Ureter (tissue), 1 donor: ENCODE data around the gene RENBP. TPM values are rescaled to one million over a fixed set of nuclear protein-coding genes. Genes with fewer than 3 reads are reported as not detected.
A peak's percentile ranks its signal among the peaks of the same experiment; 100 is the strongest.

Experiments used
- DNase-seq: peaks from one replicate; pipeline ENCODE4 v3.0.0-alpha.2; 2020; ENCODE audit warnings: low spot score
- total RNA-seq: library from RNA; stranded (reverse); gene quantifications from one replicate; pipeline ENCODE4 v1.2.4, GENCODE V29; 2023
- donor health status: DM: yes; HTN: yes; CAD: no.

The RENBP gene
- total RNA-seq, 1 donor from 2014 or later = 7.4 TPM

DNA sequence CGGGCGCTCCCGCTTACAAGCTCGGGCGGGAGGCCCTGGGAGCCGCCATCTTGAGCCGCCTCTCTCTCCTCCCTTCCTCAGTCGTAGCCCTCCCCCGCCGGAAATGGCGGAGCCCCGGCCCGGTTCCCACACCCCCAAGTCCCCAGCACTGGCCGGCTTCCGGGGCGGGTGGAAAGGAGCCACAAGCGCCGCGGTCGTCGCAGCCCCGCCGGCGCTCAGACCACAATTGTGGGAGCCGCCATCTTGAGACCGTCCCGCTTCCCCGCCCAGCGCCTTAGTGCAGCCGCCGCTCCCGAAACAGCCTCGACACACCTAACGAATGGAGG lies 26.6 kb upstream of the RENBP start:
- peak; percentile 94 for DNase-seq

DNA sequence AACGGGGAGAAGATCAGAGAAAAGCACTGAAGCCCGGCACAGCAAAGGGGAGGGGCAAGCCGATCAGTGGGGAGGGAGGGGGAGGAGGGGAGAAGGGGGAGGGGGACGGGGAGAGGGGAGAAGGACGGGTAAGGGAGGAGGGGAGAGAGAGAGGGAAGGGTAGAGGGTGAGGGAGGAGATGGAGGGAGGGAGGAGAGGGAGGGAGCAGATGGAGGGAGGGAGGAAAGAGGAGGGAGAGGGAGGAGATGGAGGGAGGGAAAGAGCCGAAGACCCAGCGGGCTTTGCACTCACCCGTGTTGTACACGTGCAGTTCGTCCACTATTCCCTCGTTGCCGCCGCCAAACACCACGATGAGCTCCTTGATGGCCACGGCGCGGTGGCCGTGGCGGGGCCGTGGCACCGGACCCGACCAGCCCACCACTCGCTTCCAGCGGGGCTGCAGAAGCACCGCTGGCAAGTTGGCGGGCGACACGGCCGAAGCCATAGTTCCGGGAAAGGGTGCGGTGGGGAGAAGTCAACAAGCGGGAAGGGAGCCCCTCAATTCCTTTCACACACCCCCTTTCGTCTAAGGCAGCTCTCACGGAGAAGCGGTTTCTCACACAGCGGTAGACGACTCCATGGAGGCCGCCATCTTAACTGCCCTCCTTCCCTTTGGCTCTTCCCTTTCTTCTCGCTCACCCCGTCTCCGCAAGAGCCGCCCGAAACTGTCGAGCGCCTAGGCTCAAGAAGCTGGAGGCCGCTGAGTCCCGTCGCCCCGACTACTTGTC lies 26.1 kb upstream of the RENBP start:
- DNase-seq = peak; percentile 73

DNA sequence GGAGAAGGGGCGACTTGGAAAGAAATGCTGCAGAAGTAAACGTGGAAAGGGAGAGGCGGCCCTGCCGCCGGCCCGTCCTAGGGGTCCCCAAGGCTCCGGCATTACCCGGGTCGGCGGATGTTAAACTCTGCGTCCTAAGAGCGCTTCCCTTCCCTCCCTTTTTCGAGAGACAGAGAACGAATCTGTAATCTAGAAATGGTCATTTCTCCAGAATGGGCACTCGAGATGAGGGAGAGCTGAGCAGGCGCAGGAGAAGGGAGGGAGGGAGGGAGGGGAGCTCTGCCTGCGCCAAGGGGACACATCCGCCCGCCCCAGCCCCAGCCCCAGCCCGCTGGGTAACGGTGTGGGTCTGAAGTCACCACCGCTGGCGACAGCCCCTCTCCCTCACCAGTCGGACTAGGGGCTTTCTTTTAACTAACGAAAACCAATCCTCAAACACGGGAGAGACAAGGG lies 25.5 kb upstream of the RENBP start:
- DNase-seq = no peak

DNA sequence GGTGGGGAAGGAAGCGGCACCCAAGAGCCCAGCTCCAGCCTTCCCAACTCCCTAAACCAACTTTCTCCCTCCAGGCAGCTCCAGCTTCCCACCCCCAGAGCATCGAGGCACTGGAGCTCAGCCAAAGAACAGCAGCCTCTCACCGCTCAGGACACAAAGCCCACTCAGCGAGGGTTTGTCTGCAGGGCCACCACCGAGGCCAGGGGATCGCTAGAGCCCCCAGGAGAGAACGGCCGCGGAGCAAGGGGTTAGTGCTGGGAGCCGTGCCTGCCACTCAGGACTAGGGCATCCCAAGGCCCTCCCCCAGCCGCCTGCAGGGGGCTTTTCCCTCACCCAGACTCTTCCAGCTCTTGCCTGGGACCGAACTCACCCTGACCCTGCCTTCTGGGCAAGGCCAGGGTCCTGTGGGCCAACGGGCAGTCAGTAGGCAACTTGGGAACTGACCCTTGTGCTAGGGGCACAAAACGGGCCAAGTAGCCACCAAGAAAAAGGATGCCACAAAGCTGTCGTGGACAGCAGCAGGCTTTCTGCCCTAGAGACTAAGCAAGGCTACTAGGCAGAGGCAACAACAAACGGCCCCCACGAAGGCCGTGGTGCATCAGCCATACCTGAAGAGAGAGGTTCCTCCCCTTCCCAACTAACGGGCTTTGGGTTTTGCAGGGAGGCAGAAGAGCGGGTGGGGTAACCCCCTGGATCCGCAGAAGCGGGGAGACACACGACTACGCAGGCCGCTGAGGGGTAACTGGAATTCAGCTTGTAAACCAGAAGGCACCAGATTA lies 24.9 kb upstream of the RENBP start:
- DNase-seq = no peak

DNA sequence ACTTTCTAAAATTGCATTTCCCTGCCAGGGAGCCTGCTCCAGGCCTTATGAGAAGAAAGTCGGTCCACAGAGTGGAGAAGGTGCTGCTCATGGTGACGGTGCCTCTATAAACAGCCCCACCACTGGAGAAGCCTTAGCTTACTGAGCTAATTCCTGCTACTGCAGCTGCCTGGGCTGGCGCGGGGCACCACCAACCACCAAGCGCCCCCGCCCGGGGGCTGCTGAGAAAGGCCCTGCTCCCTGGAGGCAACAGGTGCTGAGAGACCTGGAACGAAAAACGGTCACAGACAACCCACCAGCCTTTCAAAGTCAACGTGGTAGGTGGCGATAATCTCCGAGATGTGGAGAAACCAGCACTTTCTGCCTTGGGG lies 24.3 kb upstream of the RENBP start:
- DNase-seq = no peak

DNA sequence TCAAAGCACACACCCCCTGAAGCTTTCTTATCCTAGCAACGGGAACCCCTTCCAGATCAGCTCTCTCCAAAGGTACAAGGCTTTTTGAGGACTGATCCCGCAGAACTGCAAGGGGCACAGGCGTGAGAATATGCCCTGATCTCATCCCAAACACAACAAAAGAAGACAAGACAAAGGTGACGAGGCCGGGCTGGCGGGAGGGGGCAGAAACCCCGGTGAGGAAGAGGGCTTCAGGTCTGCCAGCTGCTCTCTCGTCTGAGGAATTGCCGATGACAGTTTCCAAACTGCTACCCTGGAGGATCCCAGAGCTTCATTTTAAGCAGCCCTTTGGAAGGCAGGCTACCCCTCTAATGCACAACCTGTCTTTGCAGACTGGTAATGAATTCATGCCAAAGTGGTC lies 23.8 kb upstream of the RENBP start:
- no peak for DNase-seq

DNA sequence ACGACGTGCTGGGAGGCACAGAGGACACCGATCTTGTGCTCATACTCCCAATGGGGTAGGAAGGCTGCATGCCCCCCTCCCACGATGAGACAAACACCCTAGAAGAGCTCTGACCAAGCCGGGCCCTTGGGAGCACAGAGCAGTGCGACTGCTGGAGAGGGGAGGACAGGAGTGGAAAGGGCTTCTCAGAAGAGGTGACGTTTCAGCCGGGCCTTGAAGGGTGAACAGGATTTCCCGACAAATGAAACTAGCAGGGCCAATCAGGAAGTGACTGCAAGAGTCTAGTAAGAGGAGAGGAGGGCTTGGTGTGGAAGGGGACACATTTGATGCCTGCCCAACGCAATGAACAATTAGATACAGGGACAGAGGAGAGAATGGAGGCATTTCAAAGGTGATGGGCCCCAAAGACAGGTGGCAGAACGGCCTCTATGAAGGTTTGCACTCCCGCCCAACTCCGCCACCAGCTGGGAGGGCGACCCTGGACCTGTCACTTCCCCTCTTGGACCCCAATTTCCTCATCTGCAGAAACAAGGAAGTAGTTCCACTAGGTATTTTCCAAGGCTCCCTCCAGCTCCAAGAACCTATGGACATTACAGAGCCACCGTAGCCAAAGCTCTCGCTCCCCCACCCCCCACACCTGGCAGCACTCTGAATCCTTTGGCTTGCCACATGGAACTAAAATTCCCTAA lies 23.2 kb upstream of the RENBP start:
- no peak for DNase-seq

DNA sequence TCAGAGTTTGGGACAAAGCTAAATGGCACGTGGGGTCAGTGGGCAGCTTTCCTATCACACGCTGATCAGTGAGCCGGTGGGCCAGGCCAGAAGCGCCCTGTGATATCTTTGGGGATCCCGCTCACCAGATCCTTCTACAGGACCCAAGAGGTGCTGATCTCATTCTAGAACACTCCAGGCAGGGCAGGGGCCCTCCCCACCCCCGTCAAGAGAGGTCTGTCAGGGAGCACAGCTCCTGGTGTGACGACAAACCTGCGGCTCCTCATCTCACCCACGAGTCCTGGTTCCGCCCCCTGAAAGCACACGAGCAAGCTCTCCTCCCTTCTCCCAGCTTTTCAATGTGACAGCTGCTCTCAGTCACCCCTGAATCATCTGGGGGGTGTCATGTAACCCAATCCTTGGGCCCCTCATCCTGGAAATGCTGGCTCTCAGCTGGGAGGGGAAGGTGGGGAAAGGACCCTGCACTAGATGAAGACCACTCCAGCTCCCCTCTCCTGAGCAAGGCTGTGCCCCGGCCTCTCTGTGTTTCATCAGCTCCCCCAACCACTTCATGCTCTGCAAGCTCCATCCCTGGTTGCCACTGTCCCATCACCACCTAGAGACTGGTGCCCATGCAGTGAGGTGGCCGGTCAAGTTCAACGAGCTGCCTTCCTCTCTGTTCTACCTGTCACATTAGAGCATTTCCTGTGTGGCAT lies 22.5 kb upstream of the RENBP start:
- no peak for DNase-seq

DNA sequence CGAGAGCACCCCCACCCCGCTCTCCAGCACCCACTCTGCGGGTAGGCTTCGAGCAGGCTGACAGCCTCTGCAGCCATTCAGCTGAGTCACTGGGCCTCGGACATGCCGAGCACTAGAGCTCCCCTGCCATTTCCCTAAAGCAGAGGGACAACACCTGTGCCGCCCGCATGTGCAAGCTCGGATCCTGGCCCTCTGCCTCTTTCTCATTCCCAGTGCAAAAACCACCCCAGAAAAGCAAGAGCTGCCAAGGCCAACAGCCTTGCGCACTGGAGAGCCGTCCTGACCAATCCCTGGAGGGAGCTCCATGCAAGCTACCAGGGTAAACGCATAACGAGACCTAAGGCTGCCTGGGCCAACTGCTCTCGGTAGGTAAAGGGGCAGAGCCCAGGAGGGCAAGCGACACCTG lies 21.8 kb upstream of the RENBP start:
- DNase-seq = no peak

DNA sequence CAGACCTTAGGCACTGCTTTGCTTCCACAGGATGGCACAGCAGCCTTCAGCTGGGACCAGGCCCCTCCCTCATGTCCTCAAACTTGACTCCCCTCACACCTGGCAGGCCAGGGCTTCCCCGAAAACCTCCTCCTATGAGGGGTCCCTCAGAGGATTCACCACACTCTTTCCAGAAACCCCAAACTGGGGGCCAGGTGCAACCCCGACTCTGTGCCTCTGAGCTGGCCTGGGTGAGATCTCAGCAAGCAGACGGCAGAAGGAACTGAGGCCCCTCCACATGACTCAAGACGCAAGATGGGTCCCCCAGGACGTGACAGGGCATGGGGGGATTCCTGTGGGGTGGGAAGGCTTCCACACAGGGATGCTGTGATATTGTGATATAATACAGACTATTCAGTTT lies 21.0 kb upstream of the RENBP start:
- no peak for DNase-seq

DNA sequence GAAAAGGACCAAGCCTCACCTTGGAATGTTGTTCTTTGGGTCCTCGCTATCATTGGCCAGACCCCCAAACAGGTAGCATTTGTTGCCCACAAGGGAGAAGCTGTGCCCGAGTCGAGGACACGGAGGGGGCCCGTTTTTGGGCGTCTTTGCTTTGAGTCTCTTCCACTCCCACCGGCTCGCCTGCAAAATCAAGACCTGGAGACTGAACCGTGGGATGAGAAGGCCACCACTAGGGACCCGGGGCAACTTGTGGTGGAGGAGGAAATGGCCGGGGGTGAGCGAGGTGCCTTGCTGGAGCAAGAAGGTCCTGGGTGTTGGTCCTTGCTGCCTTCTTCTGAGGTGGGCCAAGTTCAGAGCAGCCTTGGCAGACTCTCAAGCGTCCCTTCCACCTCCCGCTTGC lies 19.7 kb upstream of the RENBP start:
- DNase-seq = no peak

DNA sequence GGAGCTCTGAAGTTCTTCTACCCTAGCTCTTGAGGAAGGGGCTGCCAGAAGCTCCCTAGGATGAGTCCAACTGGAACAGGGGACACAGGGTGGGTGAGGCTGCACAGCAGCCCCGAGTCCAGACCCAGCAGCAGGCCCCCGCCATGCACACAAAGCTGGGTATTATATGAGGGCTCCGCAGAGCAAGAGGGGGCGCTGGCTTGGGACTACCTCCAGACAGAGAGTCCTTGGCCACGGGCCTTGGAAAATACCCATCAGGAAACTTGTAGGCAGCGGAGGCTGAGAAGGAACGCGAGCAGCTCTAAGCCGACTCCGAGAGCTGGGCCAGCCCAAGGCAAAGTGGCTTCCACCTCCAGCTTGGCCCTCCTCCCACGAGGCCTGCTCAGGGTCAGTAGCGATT lies 19.1 kb upstream of the RENBP start:
- no peak for DNase-seq

DNA sequence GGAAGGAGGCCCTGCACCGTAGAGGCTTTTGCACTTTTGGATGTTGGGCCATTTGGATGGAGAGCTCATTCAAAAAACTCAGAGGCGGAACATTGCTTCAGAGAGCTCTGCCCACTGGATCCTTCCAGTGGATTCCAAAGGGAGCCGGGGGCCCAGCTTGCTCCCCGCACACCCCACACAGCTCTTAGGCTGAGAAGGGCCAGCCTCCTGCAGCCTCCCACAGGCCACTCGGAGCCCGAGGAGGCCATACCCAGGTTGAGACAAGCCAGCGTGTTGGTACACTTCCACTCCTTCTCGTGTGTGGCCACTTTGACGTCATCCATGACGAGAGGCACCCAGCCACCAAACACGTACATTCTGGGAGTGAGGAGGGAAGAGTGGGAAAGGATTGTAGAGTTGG lies 16.8 kb upstream of the RENBP start:
- no peak for DNase-seq

DNA sequence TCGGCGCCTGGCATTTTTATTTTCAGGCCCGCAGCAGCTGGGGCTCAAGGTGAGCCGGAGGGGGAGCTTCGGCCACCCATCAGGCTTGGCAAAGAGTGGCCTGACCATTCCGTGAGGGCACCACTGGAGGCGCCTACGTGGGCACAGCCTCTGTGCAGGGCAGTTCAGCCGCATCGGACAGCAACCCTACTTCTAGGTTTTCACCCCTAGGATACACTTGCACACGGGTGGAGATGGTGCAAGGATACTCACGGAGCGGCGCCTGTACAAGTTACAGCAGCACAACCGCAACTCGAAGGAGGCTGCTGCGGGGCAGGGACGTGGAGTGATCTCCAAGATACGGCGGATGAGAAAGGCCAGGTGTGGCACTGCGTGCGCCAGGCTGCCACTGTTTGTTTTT lies 16.3 kb upstream of the RENBP start:
- no peak for DNase-seq

DNA sequence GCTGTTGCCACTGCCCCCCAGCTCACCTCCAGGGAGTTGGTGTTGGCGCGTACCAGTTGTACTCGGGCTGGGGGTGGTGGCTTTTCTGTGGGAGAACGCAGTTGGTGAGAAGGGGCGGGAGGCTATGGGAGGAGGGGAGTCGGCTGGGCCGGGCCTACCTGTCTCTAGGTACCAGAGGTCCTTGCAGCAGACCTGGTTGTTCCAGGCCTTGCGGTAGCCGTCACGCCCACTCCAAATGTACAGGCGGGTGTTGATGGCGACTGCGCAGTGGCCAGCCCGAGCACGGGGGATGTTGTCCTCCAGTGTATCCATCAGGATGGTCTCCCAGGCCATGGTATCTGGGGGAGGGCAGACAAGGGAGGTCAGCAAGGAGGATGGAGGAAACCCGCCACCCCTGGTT lies 15.6 kb upstream of the RENBP start:
- DNase-seq = no peak

DNA sequence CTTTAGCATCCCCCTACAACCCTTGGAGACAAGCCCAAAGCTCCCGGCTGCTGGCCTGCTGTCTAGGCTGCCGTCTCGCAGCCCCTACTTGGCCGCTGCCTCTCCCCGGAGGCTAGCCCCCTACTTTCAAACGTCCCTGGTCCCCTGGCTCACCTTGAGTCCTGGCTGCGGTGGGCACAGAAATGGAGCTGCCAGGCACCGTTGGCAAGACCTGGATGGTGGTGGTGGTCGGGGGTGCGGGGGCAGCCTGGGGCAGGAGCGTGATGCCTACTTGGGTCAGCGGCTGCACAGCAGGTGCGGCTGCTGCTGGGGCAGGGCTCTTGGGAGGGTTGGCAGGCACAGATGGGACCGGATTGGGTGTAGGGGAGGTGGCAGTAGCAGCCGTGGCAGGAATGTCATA lies 15.2 kb upstream of the RENBP start:
- no peak for DNase-seq

DNA sequence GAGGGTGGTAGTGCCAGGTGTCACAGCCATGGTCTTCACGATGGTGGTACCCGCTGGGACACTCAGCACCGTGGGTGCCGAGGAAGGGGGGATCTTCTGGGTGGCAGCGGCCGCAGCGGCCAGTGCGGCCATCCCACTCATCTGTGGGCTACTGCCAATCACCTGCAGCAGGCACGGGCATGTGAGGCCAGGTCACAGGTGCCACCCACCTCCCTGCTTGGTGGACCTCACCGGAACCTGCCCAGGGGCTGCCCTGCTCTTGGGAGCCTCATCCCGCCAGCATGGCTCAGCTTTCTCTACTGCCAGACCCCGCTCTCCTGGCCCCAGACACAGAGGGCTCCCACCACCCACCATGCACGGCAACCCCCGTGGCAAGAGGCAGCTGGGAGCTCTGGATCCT lies 14.2 kb upstream of the RENBP start:
- no peak for DNase-seq

DNA sequence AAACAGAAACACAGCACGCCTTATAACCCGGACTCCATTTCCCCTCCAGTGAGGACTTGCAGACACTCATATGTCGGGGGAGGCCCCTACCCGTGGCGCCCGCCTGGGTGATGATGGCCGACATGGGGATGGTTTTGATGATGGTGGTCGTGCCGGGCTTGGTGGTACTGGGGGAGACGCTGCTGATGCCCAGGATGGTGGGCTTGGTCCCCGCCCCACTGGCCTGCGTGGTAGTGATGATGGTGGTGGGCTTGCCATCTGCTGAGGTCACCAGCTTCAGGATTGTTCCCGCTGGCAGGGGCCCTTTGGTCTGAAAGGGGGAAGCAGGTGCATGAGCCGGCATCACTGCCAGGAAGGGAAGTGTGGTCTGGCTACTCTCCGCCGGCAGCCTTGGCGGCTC lies 12.8 kb upstream of the RENBP start:
- no peak for DNase-seq

DNA sequence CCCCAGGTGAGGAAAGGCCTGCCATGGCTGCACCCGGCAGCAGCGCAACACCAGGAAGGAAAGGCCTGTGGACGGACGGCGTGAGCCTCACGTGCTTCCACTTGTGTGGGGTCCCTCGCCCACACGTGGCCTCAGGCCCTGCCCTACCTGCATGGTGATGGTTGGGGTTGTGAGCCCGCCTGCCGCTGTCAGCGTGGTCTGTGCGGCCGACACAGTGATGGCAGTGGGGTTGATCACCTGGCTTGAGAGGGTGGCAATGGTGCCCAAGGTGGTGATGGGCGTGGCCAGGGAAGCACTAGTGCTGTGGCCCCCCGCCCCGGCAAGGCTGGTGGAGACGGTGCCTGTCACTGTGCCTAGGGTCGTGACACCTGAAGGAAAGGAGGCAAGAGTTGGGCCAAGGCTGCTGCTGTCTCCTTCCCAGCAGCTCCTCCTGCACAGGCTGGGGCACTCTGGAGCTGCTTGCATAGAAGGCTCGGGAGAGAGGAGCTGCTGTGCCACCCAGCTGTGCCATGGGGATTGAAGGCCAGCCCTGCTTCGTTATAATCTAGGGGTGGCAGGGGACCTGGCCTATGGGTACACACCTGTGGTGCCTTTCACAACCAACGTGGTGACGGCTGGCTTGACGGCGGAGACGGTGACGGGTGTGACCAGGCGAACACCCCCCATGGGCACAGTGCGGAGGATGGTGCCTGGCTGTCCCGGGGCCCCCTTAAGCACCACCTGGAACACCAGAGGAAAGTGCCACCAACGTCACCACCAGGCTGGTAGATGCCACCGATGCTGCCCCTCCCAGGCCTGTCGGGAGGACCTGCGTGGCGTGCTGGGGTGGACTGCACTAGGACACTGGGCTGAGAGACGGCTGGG lies 11.8 kb upstream of the RENBP start:
- DNase-seq = no peak

DNA sequence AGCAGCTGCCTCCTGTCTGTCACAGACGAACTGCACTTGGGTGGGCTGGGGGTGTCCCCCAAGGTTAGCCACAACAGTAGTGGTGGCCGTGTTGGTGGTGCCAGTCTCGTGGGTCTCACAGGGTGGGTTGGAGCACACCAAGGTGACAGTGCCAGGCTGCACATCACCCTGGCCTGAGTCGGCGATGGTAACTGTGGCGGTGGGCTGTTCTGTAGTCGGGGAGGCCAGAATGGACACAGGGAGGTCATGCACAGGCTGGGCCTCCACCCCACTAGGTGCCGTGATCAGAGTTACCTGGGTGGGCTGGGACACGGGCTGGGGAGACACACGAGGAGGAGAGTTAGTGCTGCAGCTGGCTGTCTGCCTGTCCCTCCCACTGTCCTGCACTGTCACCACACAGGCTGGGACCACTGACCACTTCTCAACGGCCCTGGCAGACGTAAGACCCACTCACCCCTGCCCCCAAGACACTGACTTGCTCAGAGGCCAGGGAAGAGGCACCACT lies 10.8 kb upstream of the RENBP start:
- DNase-seq = no peak

DNA sequence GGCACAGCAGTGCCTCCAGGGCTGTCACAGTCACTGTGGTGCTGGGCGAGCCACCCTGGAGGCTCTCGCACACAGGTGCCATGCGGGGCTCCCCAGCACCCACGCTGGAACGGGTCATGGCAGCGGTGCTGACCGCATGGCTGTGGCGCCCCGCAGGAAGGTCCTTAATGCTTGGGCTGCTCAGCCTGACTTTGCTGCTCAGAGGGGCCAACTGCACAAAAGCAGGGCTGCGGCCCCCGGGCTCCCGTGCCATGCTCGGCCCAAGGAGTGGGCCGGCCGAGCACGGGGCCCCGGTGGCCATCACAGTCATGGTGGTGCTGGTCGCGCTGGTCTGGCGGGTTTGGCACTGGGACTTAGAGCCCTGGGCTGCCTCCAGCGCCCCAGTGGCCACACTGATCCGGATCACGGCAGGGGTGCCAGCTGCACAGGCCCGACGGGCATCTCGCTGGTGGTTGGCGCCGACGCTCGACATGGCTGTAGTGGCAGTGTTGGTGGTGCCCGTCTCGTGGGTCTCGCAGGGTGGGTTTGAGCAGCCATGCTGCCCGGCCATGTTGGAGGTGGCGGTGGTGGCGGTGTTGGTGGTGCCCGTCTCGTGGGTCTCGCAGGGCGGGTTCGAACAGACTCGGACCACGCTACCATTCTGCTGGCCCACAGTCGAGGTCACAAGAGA lies 10.2 kb upstream of the RENBP start:
- no peak for DNase-seq
